D341Med (cell line): ENCODE results near the gene GIMAP6.
"Not testable (repeated sequence)": the region's sequence is repeated elsewhere in the genome, so short reads cannot be mapped to it uniquely, and the experiment has no call there.

Experiments
- DNase-seq: peaks from one replicate; pipeline ENCODE4 v3.0.0; 2012; ENCODE audit warnings: low spot score

The GIMAP6 gene

DNA sequence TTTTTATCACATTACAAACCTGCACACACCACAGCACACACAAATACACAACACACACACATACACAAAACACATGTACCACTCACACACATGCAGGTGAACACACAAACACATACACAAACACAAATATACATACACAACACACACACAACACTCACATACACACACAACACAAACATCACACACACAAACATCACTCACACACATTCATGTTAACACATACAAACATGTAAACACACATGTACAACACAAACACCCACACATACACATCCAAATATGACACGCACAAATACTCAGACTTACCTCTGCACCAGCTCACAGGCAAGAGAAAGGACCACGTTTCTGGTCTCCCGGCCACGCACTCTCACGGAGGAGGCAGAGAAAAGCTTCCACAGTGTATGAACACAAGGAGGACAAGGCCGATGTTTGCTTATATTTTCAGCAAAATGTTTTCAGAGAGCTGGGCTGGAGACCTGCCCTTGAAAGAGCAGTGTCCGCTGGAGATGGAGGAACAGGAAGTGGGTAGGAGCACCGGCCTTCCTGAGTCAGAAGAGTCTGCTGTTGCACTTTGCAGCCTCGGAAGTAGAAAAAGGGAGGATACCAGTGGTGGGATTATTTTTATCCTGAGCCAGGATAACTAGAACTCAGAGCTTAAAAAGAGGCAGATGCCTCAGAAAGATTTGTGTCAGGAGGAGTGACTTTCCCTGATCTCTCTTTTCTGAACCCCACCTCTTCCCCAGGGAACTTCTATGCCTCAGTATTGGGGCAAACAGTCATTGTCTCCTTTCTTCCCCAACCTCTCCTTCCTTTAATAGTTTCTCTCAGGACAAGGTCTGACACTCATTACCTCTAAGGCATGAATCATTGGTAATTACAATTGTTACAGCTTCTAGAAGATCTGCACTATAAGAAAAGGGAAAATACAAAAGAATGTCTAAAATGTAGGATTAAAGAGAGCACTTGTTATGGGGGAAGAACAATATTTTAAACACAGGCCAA, at the start of gene GIMAP6:
TSS of gene GIMAP6 (minus strand) at position 520 of the 999 bp plus-strand sequence. CDS start 2,243 bp downstream, outside the sequence.
- DNase-seq = no peak

DNA sequence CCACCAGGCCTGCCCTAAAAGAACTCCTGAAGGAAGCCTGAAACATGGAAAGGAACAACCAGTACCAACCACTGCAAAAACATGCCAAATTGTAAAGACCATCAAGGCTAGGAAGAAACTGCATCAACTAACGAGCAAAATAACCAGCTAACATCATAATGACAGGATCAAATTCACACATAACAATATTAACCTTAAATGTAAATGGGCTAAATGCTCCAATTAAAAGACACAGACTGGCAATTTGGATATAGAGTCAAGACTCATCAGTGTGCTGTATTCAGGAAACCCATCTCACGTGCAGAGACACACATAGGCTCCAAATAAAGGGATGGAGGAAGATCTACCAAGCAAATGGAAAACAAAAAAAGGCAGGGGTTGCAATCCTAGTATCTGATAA, 48.2 kb upstream of the GIMAP6 start:
- DNase-seq = not testable (repeated sequence)

DNA sequence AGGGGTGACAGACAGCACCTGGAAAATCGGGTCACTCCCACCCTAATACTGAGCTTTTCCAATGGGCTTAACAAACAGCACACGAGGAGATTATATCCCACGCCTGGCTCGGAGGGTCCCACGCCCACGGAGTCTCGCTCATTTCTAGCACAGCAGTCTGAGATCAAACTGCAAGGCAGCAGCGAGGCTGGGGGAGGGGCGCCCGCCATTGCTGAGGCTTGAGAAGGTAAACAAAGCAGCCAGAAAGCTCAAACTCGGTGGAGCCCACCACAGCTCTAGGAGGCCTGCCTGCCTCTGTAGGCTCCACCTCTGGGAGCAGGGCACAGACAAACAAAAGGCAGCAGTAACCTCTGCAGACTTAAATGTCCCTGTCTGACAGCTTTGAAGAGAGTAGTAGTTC, 46.4 kb upstream of the GIMAP6 start:
- not testable (repeated sequence) for DNase-seq

DNA sequence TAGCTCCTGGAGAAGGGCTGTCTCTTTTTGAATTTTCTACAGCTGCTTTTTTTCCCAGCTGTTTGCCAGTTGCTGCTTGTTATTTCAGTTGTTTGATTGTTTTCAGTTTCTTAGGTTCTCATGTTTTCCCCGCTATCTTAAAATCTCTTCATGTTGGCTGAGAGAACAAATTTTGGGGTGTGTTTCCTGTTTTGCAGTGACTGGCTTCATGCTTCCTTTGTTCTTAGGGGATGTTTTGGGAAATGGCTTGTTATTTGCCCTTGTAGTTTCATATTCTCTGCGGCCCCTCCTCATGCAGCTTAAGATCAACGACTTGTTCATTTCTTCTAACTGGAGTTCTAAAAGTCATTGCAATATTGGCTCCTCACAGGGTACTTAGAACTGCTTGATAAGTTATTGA, 44.7 kb upstream of the GIMAP6 start:
- not testable (repeated sequence) for DNase-seq

DNA sequence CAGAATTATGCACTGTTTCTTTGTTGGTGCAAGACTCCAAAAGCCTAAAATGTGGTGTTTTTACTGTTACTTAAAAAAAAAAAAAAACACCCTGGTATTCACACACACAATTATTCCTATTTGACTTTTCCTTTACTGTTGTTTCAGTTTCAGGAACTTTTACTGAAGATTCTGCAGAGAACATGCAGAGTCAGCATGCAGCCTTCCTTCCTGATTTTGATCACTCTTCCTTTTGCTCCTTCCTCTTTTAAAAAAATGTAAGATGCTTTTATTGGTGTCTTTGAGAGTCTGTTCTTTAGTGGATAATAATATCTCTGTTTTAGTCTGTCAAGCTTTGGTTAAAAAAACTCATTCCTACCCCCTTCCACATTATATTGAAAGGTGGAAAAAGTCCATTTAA, 44.1 kb upstream of the GIMAP6 start:
- not testable (repeated sequence) for DNase-seq

DNA sequence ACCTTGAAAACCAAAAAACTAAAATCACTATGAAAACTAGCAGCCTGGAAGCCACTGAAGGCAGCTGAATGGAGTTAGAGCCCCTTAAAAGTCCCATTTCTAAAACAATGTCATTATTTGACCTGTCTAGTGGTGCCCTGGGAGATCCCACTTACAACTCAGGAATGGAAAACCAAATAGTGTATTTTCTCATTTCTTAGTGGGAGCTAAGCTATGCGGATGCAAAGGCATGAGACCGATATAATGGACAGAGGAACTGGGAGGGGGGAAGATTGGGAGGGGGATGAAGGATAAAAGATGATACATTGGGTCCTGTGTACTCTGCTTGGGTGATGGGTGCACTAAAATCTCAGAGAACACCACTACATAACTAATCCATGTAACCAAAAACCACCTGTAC, 43.5 kb upstream of the GIMAP6 start:
- no peak for DNase-seq

DNA sequence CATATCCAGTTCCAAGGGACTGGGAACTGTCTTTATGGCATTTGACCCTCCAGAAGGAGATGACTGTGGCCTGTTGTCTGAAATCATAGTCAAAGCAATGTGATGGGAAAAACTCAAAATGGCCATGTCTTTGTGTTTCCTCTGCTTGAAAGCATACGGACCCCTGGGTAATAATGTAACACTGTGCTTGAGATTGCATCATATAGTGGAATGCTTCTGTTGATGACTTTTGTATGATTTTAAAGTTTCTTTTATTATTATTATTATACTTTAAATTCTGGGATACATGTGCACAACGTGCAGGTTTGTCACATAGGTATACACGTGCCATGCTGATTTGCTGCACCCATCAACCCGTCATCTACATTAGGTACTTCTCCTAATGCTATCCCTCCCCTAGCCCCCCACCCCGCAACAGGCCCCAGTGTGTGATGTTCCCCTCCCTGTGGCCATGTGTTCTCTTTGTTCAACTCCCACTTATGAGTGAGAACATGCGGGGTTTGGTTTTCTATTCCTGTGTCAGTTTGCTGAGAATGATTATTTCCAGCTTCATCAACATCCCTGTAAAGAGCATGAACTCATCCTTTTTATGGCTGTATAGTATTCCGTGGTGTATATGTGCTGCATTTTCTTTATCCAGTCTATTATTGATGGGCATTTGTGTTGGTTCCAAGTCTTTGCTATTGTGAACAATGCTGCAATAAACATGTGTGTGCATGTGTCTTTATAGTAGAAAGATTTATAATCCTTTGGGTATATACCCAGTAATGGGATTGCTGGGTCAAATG, 39.8 kb upstream of the GIMAP6 start:
- DNase-seq = not testable (repeated sequence)

DNA sequence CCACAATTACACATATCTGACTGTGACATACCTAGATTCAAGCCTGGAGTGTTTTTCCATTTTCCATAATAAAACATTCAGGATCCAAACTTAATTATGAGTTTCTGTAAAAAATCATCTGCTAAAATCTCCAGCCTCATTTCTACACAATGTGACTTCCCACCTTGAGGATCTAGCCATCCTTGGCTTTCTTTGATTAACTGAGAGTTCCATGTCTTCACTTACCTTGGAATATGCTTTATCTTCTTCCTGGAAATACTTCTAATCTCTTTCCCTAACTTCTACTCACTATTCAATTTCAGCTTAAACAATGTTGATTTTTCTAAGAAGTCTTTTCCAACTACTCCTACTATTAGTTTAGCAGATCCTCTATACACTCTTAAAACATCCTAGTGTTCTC, 36.8 kb upstream of the GIMAP6 start:
- DNase-seq = no peak

DNA sequence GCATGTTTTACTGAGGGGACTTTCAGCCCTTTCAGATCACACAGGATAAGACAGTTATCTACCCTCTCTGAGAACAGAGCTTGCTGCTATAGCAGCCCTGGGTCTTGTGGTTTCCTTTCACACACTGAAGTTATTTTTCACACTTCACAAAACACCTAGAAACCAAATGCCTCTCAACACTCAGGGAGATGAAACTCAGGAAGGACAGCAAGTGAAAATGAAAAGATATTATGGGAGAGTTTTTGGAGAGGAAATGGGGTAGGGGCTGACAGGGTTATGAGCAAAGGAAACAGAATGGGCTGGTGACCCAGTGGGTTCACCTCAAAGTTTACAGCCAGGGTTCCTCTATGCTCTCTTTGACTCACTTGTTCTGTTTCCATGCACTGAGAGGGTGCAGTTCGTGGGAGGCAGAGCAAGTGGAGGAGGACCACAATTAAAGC, 36.3 kb upstream of the GIMAP6 start:
- no peak for DNase-seq

DNA sequence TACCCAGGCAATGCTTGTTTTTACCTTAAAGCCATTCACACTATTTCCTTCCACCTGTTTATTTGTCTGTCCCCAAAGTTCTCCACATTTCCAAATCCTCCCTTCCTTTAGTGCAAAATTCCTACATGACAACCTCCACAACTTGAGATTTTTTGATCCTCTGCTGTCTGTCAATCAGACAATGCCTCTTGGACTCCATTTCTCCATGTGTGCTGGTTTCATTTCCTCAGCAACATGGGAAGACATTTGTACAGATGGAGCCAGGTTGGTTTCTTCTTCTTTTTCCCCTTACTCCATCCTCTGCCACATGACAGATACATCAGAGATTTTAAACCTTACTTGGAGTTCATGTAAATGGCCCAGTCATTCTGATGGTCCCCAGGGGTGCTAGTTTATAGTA, 34.2 kb upstream of the GIMAP6 start:
- DNase-seq = no peak

DNA sequence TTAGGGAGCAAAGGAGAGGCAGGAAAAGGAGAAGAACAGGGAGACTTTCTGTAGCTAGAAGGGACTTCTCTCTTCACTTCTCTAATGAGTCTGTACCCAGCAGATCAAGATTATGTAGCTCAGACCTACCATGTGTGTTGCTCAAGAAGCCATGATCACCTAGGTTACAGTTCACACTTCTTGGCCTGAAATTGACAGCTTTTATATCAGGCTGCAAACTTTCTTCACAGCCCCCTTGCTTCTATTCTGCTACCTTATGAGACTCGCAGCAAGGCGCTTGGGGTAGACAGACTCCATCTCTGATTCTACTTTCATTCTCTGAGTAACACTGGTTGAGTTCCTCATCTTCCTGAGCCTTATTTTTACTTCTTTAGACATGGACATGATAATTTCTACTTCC, 33.7 kb upstream of the GIMAP6 start:
- no peak for DNase-seq

DNA sequence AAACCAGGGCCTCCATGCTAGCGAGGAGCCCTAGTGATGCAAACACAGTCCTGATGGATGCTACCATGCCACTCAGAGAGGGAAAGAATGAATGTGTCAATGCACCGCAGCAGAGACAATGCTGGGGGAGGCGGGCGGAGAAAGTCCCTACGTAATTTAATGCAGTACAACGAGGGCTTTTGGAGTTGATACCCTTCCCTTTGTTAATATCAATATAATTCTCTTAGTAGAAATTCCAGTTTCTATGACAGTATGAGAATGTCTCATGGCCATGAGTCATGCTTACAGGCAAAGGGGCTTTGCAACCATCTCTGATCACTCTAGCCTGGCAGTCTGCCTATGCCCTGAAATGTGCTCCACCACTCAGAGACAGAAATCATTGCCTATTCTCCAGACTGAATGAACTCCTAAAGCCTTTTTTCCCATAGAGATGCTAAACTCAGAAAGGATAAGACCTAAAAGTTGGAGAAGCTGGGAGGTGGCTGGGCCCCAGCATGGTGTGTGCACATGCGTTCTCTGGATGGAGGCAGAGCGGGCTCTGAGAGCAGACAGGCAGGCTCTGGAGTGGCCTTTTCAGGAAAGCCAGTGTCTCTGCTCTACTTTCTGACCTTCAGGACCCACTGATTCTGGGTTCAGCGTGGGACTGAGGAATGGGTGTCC, 33.0 kb upstream of the GIMAP6 start:
- no peak for DNase-seq

DNA sequence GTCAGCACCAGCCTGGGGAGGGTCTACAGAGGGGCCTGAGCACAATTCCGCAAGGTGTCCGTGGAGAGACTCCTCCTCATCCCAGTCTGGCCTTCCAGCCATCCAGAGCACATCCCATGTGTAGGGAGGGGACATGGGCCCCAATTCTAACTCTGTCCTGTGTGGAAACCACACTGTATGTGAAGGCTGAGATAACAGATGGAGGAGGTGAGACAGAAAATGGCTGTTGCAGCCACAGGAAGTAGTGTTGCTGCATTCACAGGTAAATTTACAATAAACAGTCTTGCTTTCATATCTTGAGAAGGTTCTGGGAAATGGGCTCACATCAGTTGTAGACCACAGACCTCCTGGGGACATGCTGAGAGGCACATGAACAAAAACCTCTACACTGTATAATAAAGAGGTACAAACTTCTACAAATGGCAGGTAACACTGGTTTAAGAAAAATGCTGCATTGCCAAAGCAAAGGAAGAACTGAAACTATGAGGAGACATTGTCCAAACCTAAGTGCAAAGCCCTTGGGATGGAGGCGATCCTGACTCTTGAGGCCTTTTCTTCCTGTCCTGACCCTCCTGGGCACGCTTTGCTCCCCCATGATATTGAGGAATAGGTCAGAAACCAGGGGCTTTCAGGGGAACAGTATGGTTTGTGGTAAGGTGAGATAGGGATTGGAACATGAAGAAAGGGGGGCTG, 31.8 kb upstream of the GIMAP6 start:
- no peak for DNase-seq

DNA sequence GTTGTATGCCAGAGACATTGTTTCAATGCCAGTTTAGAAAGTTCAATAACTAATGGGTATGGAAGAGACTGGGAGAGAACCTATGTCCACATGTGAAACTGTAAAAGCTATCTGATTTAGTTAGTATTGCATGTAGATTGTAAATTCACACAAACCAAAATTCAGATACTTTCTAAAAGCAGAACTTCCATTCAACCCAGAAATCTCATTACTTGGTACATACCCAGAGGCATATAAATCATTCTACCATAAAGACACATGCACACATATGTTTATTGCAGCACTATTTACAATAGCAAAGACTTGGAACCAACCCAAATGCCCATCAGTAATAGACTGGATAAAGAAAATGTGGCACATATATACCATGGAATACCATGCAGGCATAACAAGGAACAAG, 30.6 kb upstream of the GIMAP6 start:
- DNase-seq = not testable (repeated sequence)

DNA sequence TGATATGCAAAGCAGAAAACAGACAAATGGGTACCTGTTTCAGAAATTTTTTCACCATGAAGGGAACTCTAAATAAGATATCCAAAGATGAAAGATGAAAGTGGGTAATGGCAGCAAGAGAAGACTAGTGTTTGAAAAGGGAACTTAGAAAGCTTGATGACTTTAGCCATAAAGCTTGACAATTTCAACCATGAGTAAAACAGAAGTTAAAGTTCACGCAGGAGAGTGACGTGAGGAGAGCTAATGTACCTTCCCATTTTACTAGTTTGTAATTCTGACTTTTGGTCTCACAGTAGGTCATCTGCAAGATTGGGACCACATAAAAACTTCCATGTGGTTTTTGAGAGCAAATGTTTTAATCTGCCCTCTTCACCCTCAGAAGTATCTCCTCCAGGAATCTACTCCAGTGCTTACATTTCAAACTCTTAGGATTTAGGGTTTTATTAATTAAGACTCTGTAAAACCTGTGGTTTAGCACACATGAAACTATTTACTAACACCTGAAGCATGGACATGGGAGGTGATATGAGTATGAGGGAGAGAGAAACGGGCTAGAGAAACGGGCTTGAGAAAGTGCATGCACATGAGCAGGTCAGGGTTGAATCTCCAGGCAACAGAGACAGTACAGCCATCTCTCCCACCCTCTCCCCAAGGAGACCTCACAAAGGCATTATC, 28.9 kb upstream of the GIMAP6 start:
- no peak for DNase-seq

DNA sequence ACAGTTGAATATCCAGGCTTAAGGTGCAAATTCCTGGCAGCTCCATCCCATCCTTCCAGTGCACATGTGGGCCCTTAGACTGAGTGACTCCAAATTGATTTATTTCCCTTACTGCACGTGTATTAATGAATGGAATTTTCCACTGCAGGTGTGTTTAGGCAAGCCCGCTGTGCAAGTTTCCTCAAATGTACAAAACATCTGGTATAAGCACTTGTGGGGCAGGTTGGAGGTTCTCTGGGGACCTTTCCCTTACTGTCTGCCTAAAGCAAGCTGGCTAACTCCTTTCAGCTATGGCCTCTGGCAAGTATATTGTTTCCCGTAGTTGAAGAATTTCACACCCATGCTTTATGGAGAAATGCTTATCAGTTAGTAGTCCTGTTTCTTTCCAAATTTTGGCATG, 25.3 kb upstream of the GIMAP6 start:
- DNase-seq = no peak

DNA sequence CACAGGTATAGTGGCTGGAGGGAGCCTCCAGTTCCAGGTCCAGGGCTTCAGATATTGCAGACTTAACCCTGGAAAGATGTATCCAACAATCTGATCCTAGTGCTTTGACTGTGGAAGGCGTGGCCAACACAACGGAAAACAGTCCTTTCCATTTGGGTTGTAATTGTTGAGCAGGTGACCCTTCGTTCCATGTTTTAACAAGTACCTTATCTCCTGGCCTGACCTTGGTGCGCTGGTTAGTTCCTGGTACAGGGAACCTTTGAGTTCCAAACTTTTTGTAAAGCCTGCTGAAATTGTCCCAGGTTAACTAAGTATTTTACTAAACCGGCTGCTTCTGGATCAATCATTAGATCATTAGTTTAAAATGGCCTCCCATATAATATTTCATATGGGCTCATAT, 23.9 kb upstream of the GIMAP6 start:
- no peak for DNase-seq

DNA sequence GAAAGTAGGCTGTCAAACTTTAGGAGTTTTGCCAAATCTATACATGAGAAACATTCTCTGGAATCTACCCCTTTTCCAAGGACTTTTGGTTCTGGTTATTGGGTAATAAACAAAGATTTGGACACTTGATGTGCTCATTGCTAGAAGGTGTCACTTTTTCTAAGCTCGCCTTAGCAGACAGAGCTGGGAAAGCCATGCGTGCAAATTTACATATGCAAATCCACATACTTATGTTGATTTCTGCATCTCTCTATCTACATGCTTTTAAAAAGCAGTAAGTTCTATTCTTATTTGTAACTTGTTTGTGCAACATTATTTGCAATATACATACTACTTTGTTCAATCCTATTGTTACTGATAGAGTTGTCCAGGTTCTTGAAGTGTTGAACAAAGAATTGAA, 22.5 kb upstream of the GIMAP6 start:
- DNase-seq = no peak

DNA sequence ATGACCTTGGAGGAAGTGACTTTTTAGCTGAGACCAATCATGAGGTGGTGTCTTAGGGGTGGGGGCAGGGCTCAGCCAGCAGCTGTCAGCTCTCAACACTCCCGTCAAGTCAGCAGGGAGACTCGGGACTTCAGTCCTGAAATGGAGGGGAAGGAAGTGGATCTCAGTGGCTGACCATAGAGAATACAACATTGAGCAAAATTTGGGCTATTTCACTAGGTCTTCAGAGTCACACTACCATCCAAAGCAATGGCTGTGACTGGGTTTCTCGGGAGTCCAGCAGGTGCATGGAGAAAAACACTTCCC, 16.8 kb upstream of the GIMAP6 start:
- DNase-seq = no peak

DNA sequence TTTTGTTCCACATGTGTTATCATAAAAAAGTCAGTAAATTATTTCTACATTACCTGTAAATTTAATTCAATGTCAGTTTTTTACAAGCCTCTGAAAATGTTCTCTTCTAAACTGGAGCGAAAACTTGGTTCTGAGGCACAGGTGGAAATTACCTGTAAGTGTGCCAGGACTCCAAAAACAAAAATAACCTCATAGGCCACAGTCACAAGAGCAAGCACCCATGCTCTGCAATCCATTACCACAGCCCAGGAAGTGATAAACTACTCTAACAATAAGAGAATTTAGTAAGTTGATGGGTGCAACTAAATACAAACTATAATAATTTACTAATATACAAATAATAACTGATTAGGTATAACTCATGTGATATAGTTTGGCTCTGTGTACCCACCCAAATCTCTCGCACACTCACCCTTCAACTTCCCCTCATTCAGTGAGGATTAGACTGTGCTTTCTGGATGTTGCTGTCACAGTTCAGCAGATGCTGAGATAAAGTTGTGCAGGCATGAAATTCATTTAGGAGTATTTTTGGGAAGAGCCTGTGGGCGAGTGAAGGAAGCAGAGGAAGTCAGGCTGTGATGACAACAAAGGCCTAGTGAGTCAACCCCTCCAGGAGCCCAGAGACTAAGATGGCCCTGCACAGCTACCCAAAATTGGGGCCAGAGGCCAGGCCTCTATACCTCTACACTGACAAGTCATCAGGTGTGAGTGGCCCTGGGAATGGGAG, 16.3 kb upstream of the GIMAP6 start:
- no peak for DNase-seq
